GM19239 (cell line): ENCODE measurements around the gene GOLGA8A.
"Not testable (repeated sequence)": the region's sequence is repeated elsewhere in the genome, so short reads cannot be mapped to it uniquely, and the experiment has no call there.

Source experiments
- DNase-seq: peaks from one replicate; pipeline ENCODE4 v3.0.0; 2011; ENCODE audit warnings: low spot score; ENCODE audit not compliant: insufficient read length
- FAIRE-seq: peaks from 2 replicates; lab custom pipeline; 2011; peaks lifted over from hg19 to GRCh38; lab: Jason Lieb, UNC

The GOLGA8A gene

DNA sequence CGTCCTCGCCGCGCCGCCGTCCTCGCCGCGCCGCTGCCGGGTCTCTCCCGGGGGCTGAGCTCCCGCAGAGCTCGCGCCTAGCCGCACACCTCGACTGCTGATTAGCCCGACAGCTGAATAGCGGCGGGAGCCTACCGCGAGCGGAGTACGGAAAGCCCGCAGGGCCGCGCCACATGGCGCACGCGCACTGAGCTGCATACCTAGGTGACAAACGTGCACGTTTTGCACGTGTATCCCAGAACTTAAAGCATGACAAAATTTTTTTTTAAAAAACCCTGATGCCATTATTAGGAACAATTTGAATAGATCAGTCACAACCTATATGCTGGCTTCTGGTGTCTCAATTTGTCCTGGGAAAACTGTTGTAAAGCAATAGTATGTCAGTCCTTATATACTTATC is at the start of gene GOLGA8A:
GOLGA8A (minus strand) TSS at position 122 of the 400 bp plus-strand sequence. CDS start 48,117 bp downstream, outside the sequence.
- peak; percentile 58 for DNase-seq
- FAIRE-seq, result no peak

- DNase-seq (no peak), FAIRE-seq (no peak)
Observed at GRCh38 chr15:34483644-34484043, 46.0 kb upstream of the GOLGA8A start.

DNA sequence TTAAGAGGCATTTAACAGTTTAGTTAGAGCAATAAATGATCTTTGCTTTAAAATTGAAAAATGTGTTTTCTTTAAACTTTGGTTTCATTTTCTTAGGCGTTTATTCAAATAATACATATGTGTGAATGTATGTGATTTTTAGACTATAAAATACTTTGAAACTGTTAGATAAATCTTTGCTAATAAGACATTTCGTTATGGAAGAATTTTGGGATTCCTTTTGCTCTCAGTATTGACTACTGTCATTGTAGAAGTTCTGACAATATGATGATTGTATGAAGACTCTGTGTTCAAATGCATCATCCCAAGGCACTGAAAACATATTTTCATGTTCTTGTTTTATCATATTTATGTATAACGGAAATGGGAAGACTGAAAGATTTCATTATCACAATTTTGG is 43.8 kb upstream of the GOLGA8A start:
- DNase-seq (no peak), FAIRE-seq (no peak)

DNA sequence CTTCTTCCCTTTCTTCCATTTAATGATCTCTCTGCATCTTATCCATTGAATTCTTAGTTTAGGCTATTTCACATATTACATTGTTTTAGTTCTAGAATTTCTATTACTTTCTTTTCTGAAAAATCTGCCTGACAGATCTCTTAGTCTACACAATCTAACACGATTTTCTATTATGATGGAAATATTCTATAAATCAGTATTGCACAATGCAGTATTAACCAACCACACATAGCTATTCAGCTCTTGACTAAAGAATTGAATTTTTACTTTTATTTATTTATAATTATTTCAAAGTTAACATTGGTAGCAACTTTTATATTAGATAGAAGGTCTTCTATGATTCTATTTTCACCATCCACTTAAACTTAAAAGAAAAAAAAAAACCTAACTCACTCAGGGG is 36.2 kb upstream of the GOLGA8A start:
- no peak for DNase-seq
- no peak for FAIRE-seq

DNA sequence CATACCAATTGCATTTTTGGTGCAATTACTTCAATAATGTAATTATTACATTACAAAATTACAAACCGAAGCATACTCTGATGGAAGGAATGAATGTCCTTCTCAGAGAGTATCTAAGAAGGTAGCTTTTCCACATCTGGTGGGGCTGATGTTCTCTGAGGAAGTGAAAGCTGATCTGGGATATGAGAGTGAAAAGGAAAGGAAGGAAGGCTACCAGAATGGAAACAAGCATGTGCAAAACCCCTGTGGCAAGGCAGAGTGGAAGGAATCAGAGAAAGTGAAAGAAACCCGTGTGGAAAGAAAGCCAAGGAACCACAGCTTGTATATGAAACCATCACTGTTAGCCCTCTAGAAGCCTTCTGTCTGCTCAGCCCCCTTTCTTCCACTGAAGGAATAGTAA is 35.3 kb upstream of the GOLGA8A start:
- no peak for FAIRE-seq
- DNase-seq, result no peak

- no peak for DNase-seq
- no peak for FAIRE-seq
Observed at GRCh38 chr15:34470892-34471291, 33.3 kb upstream of the GOLGA8A start.

DNA sequence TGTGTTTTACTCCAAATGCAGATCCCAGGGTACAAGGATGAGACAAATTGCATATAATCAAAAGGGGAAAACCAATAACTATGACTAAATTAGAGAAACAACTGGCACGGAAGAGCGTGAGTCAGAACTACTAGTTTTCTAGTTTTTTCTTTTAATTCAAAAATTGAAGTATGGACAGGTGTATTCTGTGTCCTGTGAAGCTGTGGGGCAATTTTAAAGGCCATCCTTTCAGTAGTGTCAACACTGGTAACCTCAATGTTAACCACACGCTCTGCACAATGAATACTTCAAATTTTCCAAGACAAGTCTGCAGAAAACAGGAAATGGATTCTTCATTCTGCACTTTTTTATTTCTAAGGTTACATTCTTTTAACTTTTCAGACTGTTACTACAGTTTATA is 32.5 kb upstream of the GOLGA8A start:
- FAIRE-seq (no peak), DNase-seq (no peak)

GRCh38 chr15:34461730-34462129 is 24.1 kb upstream of the GOLGA8A start:
- FAIRE-seq (no peak), DNase-seq (no peak)

DNA sequence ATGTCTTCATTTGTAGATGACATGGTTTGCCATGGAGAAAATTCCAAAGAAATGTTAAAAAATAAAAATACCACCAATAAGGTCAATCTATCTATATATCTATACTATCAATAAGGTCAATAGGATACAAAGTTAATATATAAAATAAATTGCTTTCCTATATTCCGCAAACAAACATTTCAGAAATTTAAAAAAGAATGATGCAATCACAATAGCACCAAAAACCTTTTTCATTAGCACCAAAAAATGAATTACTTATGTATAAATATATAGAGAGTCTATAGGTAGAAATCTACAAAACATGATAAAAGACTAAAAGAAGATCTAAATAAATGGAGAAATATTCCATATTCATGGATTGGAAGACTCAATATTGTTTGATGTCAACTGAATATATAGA is 22.8 kb upstream of the GOLGA8A start:
- FAIRE-seq, result no peak
- no peak for DNase-seq

- FAIRE-seq (no peak), DNase-seq (no peak)
Observed at GRCh38 chr15:34456658-34457057, 19.1 kb upstream of the GOLGA8A start.

- FAIRE-seq (no peak), DNase-seq (no peak)
Observed at GRCh38 chr15:34442891-34443290, 5.3 kb upstream of the GOLGA8A start.

DNA sequence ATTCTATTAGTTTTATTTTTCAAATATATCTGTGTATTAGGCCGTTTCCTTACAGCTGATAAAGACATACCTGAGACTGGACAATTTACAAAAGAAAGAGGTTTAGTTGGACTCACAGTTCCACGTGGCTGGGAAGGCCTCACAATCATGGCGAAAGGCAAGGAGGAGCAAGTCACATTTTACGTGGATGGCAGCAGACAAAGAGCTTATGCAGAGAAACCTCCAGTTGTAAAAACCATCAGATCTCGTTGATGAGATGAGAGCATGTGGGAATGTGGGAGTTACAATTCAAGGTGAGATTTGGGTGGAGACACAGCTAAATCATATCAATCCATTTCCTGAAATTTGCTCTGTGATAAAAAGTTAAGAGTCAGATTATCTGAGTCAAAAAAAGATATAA is 2.3 kb upstream of the GOLGA8A start:
- no peak for FAIRE-seq
- no peak for DNase-seq

DNA sequence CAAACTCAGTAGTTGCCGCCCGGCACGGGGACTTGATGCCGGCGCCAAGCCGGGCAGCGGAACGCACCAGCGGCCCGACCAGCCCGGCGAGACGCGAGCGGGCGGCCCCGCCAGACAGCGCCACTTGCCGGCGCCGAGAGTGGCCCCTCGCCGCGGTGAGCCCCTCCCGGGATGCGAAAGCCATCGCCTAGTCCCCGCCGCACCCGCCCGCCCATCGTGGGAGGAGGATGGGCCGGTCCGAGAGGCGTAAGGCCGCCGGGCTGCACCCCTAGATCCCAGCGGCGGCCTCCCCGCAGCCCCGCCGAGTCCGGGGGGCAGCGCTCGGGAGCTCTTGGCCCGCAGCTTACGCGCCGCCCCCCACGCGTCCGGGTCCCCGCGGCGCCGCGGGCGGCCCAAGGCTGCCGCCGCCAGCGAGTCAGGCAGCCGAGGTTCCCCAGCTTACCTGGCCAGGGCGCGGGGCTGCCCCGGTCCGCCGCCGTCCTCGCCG is 609 bp downstream of the GOLGA8A start:
- FAIRE-seq, result no peak
- peak; percentile 33 for DNase-seq

GRCh38 chr15:34436126-34436955 is 1.3 kb downstream of the GOLGA8A start:
- no peak for FAIRE-seq
- DNase-seq, result peak; percentile 1

DNA sequence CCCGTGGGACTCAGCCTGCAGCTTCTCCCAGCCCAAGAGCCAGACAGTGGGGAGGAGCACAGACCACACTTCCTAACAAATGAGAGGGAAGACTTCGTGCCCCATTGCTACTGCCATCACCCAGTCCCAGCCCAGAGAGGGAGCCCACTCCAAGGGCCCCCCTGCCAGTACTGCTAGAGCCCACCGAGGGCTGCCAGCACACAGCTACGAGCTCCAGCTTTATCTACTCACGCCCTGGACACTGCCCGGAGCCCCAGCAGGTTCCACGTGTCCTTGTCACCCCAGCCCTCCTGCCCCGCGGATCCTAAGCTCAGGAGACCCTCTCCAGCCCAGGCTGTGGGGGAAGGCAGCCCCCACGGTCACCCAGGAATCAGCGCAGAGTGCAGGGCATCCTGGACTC is 1.9 kb downstream of the GOLGA8A start:
- FAIRE-seq (no peak), DNase-seq (no peak)

- no peak for FAIRE-seq
- no peak for DNase-seq
Observed at GRCh38 chr15:34434627-34435305, 2.8 kb downstream of the GOLGA8A start.

DNA sequence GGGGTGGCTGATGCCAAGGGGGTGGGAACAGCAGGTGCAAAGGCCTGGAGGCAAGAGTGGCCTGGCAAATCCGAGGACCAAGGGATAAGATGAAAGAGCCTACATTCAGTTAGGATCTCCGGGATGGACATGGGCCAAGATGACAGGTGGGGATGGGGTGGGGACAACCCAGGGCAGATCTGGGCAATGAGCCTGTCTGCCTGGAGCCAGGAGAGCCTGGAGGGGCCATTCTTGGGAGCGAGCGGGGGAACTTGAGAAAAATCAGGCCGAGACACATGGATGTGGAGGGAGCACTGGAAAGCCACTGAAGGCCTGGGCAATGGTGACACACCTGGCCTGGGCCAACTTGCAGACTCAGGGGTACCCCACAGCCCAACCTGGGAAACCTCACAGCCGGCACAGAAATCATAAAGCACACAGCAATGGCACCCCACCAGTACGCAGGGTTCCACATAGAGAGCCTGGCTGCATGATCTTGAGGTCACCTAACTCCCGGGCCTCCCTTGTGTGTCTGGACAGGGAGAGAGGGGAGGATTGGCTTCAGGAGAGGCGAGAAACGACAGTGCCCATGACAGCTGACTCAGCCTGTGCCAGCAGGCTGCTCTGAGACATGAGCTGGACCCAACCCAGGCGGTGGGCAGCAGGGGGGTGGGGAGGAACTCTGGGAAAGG is 3.5 kb downstream of the GOLGA8A start:
- not testable (repeated sequence) for FAIRE-seq, DNase-seq

DNA sequence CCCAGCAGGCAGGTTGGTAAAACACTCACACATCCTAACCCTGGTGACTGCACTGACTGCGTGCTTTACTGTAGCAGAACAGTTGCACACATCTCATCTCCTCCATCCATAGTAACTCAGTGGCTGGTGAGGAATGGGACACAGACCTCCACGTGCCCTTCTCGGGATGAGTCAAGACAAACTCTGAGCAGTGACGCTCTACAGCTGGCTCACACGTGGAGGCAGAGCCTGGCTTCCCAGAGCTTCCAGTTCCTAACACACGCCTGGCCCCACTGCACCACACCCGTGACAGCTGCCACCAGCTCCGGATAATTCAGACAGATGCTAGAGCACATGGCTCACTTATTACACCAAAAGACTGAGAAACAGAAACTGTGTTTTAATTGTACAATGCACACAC is 7.0 kb downstream of the GOLGA8A start:
- FAIRE-seq, DNase-seq: not testable (repeated sequence)

DNA sequence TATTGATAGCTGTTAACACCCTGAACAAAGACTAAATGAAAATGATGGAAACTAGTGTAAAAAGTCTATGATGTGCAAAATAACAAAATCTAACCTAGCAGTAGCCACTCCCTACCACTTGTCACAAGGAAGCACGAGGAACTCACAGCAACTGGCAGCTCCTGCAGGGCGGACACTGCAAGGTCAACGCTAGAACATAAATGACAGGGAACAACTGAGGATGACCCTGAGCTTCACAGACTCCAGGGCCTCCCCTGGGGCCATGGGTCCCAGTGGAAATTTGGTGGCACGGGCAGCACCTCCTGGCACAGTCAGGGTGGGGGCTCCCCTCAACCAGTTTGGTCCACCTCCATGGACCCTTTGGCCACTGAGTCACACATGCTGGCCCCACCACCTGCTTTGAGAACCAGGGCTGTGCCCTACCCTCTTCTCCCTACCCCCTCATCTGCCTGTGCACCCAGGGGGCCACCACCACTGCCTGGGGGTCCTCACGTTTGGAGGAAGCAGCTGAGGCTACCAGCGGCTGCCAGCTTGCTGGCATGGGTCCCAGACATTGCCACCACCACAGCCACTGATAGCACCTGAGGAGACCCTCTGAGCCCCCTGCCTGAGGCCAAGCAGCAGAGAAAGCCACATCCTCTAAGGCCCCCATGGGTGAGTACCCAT is 14.1 kb downstream of the GOLGA8A start:
- not testable (repeated sequence) for DNase-seq, FAIRE-seq

DNA sequence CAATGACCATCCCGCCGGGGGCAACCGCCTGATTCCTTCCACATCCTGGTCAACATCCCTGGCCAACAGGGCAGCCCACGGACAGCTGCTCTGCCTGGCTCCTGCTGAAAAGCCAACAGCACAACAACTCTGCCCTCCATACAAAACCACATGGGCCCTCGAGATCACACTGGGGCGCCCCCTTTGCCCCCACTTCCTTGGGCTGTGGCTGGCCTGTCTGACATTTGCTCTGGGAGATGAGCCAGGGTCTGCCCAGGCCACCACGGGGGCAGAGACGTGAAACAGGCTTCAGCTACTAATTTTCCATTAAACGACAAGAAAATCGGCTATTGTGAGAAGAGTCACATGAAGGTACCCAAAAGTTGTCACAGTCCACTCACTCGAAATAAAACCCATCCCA is 16.7 kb downstream of the GOLGA8A start:
- FAIRE-seq, DNase-seq: not testable (repeated sequence)
